Neural progenitor cell (in vitro differentiated cells): ENCODE measurements around the gene ARHGEF2.

Experiments used
- EZH2 ChIP-seq: fragments of 200-600 bp; sonication (generic); IDR thresholded peaks from 2 replicates; pipeline ENCODE4 v1.6.1; 2017; ENCODE audit warnings: antibody characterized with exemption, mild to moderate bottlenecking, moderate library complexity
- TF ChIP-seq, protein P1 (sequence below): fragments of 200-600 bp; sonication (generic); IDR thresholded peaks from 2 replicates; pipeline ENCODE4 v1.5.1; 2017; ENCODE audit warnings: antibody characterized with exemption, mild to moderate bottlenecking

DNA sequence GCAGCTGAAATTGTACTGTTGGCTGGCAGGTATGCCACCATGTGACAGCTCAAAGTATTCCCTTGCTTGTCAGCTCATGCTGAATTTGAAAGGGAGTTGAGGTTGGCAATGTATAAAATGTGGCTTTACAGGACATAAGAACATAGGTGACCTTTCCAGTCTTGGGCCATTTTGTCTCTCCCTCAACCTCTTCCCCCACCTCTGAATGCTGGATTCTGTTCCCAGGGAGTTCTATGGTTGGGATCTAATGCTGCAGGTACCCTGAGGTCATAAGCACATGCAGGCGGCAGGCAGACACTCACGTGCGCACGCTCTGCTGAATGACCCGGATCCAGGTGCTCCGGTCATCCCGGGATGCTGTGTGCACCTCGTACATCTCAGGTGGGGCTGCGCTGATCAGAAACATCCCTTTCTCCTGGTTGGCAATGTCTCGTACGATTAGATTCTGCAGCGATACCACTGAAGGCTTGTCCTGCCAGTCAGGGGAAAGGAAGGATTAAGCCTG, 20.9 kb downstream of the ARHGEF2 start:
- TF ChIP-seq, protein P1, sequence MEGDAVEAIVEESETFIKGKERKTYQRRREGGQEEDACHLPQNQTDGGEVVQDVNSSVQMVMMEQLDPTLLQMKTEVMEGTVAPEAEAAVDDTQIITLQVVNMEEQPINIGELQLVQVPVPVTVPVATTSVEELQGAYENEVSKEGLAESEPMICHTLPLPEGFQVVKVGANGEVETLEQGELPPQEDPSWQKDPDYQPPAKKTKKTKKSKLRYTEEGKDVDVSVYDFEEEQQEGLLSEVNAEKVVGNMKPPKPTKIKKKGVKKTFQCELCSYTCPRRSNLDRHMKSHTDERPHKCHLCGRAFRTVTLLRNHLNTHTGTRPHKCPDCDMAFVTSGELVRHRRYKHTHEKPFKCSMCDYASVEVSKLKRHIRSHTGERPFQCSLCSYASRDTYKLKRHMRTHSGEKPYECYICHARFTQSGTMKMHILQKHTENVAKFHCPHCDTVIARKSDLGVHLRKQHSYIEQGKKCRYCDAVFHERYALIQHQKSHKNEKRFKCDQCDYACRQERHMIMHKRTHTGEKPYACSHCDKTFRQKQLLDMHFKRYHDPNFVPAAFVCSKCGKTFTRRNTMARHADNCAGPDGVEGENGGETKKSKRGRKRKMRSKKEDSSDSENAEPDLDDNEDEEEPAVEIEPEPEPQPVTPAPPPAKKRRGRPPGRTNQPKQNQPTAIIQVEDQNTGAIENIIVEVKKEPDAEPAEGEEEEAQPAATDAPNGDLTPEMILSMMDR: no peak
- no peak for TF ChIP-seq EZH2
